ACHN (cell line): ENCODE data around the gene SCML1.

Experiments used
- DNase-seq: peaks from one replicate; pipeline ENCODE4 v3.0.0-alpha.2; 2015
- in situ Hi-C: cut with HindIII; loops from 2 replicates; pipeline ENCODE4 v1.10.0; 2017; ENCODE audit warnings: low sequenced_read_pairs, low pct_ligation_motif_present, low pct_unique_long_range_greater_than_20kb

Gene SCML1, protein sequence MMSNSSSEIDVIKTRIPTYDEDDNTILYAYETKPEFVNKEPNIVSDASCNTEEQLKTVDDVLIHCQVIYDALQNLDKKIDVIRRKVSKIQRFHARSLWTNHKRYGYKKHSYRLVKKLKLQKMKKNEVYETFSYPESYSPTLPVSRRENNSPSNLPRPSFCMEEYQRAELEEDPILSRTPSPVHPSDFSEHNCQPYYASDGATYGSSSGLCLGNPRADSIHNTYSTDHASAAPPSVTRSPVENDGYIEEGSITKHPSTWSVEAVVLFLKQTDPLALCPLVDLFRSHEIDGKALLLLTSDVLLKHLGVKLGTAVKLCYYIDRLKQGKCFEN

DNA sequence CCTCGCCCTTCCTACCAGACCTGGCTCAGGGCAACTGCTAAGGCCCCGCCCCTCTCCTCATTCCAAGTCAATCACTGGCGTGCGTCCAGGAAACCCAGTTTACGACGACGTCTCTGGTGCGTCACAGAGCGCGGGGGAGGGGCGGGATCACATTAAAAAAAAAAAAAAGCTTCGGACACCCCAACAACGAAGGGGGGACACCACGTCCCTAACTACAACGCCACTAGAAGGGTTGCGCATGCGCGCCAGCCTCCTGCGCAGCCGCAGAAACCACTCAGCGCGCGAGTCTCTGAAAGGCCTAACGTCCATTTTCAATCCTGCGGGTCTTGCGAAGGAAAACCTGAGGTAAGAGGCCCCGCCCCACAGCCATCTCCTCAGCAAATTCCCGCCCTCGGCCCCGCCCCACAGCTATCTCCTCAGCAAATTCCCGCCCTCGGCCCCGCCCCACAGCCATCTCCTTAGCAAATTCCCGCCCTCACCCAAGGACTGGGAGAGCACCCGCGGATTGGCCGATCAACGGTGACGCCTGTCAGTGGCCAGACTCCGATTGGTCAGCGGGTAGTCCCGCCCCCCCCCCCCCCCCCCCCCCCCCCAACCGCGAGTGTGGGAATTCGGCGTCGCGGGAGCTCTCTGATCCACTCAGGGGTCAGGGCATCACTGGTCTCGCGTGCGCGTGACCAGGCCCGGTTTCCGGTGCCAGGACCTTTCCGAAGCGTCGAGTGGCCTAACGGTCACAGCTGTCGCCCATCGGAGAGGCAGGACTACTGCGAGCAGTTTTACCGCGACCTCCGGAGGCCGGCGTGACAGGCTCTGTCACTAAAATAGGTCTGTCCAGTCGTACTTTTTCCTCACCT lies at the start of gene SCML1:
TSS of gene SCML1 (plus strand) at position 638 of the 854 bp plus-strand sequence. CDS start 6,694 bp downstream, outside the sequence.
- in situ Hi-C loops, result no loop called here
- DNase-seq, result peak; percentile 88

DNA sequence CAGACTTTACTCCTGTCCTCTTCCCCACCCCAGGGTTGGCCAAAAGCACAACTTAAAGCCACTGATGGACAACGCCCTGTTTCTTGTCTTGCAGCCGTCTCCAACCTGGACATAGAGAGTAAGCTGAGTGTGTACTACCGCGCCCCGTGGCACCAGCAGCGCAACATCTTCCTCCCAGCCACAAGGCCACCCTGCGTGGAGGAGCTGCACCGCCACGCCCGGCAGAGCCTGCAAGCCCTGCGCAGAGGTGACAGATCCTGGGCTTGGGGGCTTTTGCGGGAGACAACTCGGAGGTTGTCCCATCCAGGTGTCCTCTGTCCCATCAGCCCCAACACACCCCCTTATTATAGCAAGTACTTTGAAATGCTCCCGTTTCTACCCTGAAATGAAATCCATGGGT lies 49.6 kb upstream of the SCML1 start:
- no peak for DNase-seq
- in situ Hi-C loops, result no loop called here

DNA sequence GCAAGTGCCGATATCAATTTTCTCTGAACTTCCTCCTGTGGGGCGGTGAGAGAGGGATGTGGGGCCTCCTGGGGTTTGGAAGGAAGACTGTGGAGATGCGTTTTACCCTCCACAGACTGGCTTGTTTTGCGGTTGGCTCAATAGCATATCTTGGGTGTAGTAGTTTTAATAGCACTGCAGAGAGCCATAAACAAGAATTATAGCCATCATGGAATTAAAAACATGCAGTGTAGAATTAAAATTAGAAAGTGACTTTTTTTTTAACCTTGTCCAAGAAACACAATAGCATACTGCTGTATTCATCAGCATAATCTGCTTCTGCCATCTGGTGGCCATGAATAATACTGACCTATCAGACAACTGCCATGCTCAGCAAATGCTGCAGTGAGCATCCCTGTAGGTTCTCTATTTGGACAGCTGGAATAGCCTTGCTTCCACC lies 47.3 kb upstream of the SCML1 start:
- peak; percentile 50 for DNase-seq
- in situ Hi-C loops, result no loop called here

DNA sequence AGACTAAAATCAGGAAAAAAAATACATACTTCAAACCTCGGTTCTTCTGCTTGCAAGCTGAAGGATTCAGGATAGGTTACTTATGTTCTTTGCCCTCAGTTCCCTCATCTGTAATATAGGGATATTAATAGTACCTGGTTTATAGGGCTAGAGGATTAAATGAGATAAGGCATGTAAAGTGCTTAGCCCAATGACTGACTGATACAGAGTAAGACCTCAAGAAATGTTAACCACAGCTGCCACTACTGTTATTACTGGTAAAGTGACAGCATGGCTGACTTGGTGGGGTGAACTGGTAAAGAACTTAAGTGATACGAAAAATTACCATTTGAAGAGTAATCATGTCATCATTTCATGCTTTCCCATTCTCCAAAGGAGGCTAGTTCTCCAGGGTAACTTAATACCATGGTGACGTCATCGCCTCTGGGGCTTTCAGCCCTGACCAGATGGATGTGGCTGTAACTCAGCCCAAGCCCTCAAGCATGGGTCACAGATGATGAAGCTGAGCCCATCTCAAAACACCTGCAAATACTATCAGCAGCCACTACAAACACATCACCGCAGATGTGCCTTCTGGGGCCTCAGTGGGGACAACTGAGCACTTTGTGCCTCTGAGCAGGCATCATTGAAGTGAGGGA lies 44.5 kb upstream of the SCML1 start:
- in situ Hi-C loops, result no loop called here
- DNase-seq, result peak; percentile 10

DNA sequence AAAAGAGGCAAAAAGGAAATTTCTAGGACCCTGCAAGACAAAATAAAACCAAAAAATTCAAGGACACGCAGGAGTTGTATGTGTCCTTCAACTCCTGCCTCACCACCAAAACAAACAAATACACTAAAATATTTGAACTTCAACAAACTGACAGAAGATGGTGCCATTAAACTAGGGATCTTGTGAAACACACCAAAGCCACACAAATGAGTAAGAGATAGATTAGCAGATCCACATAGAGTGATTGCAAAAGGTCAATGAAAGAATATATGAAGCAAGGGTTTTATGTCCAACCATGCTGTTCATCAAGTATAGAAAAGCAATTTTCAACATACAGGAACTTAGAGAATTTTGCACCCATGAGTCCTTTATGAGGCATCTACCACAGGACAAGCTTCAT lies 40.1 kb upstream of the SCML1 start:
- in situ Hi-C loops, result no loop called here
- no peak for DNase-seq

DNA sequence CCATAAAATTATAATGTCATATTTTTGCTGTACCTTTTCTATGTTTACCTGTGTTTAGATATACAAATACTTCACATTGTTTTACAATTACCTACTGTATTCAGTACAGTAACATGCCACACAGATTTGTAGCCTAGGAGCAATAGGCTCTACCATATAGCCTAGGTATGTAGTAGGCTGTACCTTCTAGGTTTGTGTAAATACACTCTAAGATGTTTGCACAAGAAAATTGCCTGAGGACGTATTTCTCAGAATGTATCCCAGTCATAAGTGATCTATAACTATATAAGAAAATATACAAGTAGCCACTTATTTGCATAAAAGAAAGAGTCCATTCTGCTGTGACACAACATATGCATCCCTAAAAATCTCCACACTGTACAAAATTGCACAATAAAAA lies 36.3 kb upstream of the SCML1 start:
- in situ Hi-C loops, result no loop called here
- DNase-seq, result no peak

DNA sequence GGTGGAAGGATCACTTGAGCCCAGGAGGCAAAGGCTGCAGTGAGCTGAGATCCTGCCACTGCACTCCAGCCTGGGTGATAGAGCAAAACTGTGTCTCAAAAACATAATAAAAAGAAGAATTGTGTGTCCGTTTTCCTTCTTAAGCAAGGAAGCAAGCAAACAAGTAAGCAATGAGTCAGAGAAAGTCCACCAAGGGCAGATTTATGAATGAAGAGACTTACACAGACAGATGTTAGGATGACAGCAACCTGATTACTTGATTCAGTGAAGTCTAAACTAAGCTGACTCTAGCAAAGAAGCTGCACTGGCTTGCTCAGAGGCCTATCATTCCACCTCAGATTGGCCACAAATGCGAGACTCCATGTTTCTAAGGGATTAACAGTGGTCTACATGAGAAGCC lies 34.1 kb upstream of the SCML1 start:
- in situ Hi-C loops, result no loop called here
- no peak for DNase-seq

DNA sequence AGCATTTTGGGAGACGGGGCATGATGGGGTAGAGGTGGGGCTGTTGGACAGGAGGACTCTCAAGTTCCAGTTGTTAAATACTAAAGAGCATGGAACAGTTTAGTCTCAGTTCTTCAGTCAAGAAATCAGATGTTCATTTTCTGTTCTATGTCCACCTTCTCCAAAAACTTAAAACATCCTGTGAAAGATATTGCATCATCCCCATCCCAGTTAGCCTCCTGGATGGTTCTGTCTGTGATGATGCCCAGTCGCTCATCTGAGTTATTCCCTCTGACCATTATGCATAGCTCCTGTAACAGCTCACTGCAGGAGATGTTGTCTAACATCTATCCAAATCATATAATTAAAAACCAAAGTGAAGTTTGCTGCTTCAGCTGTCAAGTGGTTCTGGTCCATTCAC lies 32.1 kb upstream of the SCML1 start:
- in situ Hi-C loops, result no loop called here
- DNase-seq, result no peak

DNA sequence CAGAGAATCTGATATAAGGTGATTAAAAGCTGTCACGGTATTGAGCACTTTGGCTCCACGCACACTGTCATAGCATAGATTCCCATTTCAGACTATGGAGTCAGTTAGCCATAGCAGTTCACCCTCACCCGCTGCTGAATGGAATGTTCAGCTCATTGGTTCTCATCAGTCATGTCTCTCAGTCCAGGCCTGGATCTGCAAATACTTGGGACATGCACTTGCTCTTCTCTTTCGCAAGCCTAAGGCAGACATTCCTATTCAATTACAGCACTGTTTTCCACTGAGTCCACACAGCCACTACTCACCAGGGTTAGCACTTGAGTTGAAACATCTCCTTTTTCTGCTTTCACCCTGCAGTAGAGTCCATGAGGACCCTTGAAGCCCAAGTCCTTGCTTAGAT lies 30.6 kb upstream of the SCML1 start:
- DNase-seq, result peak; percentile 22
- in situ Hi-C loops, result no loop called here

DNA sequence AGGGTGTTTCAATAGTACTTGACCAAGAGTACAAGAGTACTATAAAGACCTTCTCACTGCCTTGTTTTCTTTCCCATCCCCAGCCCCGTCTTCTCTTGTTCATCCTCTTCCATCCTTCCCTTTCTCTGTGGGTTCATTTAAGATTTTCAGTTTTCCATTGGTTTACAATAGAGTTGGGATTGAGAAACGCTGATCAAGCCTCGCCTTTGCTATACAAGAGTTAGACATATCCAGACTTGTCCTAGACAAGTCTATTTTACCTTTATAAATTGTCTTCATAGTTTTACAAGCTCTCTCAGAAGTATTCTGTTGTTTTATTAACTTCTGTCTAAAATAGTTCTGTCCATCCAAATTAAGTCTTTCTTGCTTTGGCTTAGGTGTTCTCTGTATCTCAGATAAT lies 29.6 kb upstream of the SCML1 start:
- in situ Hi-C loops, result no loop called here
- no peak for DNase-seq

DNA sequence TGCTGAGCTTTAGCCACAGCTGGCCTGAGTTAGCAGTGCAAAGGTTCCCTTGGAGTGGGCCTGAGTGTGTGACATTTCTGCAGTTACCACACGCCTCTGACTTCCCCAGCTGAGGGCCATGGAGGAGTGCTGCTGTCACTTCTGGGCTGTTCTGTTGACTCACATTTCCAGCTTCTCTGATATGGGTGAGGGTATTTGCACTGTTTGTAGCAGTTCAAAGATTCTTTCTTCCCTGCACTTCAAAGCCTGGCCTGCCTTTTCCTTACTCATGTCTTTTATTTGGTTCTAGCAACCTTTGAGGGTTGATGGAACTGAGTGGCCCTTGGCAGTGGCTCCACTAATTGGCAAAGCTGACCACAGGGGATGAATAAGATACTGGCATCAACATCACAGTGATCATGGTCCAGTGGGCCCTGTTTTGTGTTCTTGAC lies 26.4 kb upstream of the SCML1 start:
- in situ Hi-C loops, result no loop called here
- no peak for DNase-seq

DNA sequence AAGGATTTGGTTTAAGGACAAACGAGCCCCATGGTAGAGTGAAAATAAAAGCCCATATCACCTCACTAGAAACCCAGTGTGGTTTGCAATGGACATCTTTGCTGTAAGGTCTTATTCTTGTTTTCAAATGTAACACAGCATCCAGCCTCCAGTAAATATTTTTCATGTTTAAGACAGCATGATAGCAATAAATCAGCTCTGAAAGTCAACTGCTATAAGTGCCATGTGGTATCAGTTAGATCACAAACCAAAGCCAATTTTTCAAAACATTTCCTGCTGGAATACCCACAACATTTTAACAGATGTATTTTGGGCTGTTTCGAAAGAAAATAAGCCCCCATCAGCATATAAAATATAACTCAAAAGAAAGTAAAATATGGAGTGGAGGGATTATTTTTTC lies 24.0 kb upstream of the SCML1 start:
- in situ Hi-C loops, result no loop called here
- no peak for DNase-seq

DNA sequence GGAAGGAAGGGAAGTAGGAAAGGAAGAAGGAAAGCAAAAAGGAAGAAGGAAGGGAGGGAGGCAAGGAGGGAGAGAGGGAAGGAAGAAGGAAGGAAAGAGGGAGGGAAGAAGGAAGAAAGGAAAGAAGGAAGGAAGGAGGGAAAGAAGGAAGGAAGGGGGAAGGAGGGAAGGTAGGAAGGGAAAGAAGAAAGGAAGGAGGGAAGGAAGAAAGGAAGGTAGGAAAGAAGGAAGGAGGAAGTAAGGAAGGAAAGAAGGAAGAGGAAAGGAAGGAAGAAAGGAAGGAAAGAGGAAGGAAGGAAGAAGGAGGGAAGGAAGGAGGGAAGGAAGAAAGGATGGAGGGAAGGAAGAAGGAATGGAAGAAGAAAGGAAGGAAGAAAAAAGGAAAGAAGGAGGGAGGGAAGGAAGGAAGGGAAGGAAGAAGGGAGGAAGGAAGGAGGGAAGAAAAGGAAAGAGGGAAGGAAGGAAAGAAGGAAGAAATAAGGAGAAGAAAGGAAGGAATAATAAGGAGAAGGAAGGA lies 18.6 kb upstream of the SCML1 start:
- in situ Hi-C loops, result no loop called here
- no peak for DNase-seq

DNA sequence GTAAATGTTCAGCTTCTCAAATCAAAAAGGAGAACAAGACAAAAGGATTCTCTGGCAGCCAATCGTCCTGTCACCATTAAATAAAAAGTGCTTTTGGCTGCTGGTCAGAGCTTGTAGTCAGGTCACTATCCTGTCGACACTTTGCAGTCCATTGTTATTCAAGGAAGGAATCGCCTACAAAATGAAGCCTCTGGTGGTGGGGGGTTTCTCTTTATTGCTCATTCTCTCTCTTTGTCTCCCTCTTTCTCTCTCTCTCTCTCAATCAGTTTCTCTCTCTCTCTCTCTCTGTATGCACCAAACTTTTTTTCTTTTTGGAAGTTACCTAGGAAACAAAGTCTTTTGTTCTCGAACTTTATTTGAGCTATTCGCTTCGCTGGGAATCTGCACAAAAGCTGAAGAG lies 17.6 kb upstream of the SCML1 start:
- in situ Hi-C loops, result no loop called here
- no peak for DNase-seq

DNA sequence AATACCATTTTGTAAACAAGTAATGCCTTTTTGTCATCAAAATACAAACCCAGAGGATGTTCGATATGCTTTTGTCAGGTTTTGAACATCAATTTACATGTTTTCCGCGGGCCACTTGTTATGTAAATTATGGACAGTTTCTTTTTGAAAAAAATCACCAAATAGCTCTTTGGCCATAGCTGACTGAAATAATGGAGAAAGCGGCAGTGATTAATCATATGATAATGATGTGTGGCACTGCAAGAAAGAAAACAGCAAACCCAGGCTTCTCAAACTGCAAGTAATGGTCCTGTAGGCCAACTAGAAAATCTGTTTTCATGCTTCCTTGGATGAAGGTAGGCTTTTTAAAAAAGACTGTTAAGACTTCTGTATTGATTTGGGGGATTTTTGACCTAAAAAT lies 15.6 kb upstream of the SCML1 start:
- in situ Hi-C loops, result no loop called here
- DNase-seq, result no peak

DNA sequence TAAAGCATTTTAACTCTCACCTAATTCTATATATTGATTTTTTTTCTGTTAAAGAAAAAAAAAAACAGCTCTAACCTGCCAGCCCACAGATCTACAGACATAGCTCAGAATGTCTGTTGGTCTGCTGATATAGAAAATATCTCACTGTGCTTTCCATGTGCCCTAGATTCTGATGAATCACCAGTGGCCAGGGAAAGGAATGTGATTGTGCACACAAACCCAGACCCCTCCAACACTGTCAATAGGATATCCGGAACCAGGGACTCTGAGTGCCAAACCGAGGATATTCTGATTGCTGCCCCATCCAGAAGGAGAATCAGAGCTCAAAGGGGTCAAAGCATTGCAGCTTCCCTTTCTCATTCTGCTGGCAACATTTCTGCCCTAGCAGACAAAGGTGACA lies 12.1 kb upstream of the SCML1 start:
- in situ Hi-C loops, result no loop called here
- DNase-seq, result no peak

DNA sequence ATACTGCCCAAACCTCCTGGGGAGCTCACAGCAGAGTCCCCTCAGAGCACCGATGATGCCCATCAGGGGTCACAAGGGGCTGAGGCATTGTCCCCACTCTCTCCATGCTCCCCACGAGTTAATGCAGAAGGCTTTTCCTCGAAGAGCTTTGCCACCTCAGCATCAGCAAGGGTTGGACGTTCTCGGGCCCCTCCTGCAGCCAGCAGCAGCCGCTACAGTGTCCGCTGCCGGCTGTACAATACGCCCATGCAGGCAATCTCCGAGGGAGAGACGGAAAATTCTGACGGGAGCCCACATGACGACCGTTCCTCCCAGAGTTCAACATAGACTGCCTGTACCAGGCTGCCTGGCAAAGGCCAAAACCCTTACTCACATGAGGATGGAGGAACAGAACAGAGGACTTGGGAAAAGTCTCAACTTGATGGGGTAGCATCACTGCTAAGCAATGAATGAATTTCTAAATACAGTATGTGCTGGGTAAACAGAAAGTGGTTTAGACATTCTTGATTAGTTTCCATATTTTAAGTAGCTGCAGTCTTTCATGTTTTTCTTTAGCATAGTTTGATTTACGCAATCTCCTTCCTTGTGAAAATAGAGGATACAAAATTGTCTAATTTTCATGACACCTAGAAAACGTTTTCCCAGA lies 5.0 kb upstream of the SCML1 start:
- in situ Hi-C loops, result no loop called here
- no peak for DNase-seq

DNA sequence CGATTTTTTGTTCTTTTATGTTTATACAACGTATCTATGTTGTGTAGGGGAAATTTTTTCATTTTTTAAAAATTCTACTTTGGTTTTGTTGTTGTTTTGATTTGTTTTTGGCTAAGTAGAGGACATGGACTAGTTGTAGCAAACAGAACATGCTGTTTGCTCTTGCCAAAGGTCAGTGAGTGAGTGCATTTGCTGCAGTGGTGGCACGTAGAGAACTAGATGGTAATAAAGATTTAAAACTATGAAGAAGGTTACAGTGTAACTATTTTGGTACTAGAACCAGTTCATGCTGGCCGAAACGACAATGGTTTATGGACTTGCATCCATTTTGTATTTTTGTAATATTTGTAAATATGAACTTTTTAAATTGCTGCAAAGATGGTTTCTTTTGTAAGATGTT lies 1.9 kb upstream of the SCML1 start:
- no peak for DNase-seq
- in situ Hi-C loops, result no loop called here

DNA sequence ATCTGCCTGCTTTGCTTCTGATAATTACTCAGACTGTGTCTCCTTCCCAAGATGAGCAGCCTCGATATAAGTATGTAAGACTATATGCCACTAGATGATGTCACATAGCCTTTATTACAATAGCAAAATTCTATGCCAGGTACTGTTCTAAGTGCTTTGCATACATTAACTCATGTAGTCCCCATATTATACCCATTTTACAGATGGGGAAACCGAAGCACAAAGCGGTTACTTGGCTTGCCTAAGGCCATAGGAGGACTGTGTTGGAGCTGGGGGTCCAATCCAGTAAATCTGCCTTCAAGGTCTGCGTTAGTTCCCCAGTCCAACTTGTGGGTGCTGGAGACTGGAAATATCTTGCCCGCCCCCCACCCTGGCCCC lies 826 bp upstream of the SCML1 start:
- DNase-seq, result no peak
- in situ Hi-C loops, result no loop called here
